Erythroblast (primary cell): ENCODE results near the gene APOA5.

Source experiments
- GATA1 ChIP-seq: IDR thresholded peaks from 2 replicates; pipeline ENCODE4 v1.6.1; 2011; ENCODE audit warnings: low read depth, mild to moderate bottlenecking, control low read depth, low read length, moderate library complexity
- POLR2A ChIP-seq: IDR thresholded peaks from 2 replicates; pipeline ENCODE4 v1.6.1; 2011; ENCODE audit warnings: mild to moderate bottlenecking, low read length

DNA sequence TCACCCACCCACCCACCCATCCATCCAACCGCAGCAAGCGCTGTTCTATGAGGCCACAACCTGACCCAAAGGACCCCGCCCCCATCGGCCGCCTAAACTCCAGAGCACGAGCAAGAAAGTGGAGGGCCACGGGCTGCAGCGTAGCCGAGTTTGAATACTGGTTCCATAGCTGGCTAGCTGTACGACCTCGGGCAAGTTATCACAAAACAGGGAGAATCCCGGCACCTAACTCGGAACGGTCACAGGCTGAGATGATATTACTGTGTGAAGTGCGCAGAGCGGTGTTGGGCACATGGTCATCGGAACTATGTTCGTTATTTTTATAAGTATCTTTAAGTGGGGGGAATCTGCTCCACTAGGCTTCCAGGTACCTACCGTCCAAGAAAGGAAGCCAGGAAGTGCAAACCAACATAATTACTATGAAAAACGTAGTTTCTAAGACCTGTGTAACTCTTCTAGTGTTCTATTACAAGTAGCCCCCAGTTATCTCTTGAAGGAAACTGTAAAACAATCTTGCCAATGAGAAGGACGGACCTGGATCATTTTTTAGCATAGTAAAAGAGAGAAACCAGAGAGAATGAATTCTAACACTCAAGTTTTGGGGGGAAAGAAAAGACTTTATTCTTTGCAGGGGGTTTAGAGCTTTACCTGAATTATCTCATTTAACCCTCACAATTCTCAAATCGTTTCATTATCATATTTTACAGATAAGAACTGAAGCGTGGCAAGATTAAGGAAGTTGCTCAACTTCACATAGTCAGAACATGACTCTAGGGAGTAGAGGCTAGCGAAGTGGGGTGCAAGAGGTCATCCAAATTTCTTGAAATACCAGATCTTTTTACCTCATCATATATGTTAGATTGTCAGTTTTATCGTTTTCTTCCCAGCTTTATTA is 18.2 kb downstream of the APOA5 start:
- TF ChIP-seq POLR2A (no peak), GATA1 (no peak)
